C4-2B (cell line): ENCODE data around the gene FYCO1.
"Not testable (repeated sequence)": the region's sequence is repeated elsewhere in the genome, so short reads cannot be mapped to it uniquely, and the experiment has no call there.

Experiments
- H3K27ac ChIP-seq: fragments of 450-650 bp; 2 replicates; pipeline ENCODE4 v1.5.1; 2017
- CTCF ChIP-seq: fragments of 450-650 bp; conservative IDR thresholded peaks from 2 replicates; pipeline ENCODE4 v1.5.1; 2017; ENCODE audit warnings: mild to moderate bottlenecking
- ZFX ChIP-seq: fragments of 450-650 bp; IDR thresholded peaks from 2 replicates; pipeline ENCODE4 v1.6.1; 2017

Gene FYCO1

DNA sequence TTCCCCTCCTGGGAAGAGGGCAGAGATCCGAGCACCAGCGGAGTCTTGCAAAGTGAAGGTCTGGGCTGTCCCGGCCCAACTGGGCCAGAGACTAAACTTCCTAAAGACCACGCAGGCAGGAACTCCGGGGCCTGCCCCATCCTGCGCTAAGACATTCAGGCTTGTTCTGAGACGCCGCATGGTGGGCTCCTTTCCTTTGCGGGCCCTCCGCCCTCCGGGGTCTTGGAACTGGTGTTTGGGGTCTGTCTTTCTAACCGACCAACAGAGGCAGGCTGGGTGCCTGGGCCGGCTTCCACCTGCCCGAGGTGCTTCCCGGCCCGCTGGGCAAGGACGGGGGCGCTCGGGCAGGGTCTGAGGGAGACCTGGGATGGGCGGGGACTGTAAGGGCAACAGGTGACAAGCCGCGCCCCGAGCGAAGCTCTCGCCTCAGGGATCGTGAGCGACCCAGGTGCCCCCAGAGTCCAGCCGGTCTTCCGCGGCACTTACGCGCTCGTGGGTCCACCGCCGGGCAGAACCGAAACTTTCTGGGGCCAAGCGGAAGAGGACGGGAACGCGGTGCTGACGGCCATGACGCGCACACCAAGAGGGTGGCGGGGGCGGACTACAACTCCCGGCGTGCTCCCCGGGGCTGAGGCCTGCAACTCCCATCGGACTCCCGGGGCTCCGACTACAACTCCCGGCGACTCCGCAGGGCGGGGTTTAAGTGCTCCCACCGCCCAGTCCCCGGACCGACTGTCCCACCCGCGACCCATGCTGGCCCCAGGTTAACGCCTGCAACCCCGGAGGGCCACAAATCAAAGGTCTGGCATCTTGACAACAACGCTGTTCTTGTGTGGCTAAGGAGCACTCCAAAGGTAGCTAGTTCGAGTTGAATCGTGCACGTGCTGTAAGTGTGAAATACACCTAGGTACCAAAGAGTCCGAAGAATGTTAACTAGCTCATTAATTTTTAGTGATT is at the start of gene FYCO1:
TSS of gene FYCO1 (minus strand) at position 589 of the 957 bp plus-strand sequence. CDS start 10,914 bp downstream, outside the sequence.
- peak within 1 kb of the TSS; percentile 84 for H3K27ac ChIP-seq
- TF ChIP-seq ZFX = peak; percentile 45
- no peak for TF ChIP-seq CTCF

DNA sequence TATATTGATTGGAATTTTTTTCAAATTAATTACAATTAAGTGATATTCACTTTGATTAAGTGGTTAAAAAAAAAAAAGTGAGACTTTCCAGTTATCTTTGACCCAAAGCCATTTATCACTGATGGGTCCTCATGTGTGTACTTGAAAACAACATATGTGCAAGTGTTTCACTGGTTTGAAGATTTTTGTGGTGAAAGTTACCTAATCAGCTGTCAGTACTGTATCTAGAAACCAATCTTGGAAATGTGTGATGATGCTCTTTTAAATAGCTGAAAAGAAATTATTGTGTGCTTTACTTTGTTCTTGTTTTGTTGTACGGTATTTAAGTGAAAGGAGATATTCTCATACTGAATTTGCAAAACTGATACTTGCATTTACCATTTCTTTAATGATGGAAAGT is 43.3 kb upstream of the FYCO1 start:
- H3K27ac ChIP-seq = no peak overlapping the region
- TF ChIP-seq CTCF (no peak), ZFX (no peak)

DNA sequence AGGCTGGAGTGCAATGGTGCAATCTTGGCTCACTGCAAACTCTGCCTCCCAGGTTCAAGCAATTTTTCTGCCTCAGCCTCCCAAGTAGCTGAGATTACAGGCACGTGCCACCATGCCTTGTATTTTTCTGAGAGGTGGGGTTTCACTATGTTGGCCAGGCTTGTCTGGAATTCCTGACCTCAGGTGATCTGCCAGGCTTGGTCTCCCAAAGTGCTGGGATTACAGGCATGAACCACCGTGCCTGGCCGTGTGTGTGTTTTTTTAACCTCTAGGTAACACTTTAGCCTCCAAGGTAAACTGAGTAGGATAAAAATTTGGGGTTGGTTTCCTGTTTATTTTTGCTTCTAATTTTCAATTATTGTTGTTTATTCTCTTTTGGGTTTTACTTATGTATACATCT is 42.4 kb upstream of the FYCO1 start:
- not testable (repeated sequence) for H3K27ac ChIP-seq

- H3K27ac ChIP-seq = no peak overlapping the region
- no peak for TF ChIP-seq ZFX
- no peak for TF ChIP-seq CTCF
These were observed 40.6 kb upstream of the FYCO1 start for GRCh38 chr3:46036191-46036590.

GRCh38 chr3:46031747-46032146 is 36.1 kb upstream of the FYCO1 start:
- TF ChIP-seq ZFX = no peak
- TF ChIP-seq CTCF = no peak
- no peak overlapping the region for H3K27ac ChIP-seq

DNA sequence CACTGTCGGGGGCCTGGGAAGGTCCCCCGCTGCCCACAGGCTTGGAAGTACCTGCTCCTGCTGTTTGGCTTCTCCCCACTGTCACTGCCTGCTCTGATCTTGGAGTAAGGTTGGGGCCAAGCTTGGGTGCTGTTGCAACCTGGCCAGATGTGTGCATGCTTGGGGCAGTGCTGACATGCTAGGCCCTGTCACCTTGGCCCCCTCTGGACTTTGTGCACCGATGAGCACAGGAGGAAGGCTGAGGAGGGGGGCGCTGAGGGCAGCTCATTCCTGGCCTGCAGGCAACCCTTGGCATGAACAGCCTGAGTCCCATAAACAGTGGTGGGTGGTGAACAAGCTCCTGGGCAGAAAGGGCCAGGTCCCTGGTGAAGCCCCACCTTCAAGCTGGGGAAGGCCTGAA is 35.6 kb upstream of the FYCO1 start:
- TF ChIP-seq CTCF (no peak), ZFX (no peak)
- H3K27ac ChIP-seq = no peak overlapping the region

DNA sequence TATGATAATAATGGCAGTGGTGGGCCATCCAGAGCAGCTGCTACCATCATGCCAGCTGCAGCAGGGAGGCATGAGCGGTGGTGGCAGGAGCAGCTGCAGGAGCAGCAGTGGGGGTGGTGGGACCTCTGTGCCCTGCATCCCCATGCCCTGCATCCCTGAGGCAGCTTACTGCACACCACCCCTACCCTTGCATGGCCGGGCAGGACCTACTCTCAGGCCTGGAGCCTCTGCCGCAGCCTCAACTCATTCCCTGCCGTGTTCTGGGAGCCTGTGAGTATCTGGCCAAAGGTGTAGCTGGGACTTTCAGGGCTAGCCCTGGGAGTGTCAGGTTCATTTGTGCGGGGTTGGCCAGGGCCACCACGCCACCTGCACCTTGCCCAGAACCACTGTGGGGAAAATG is 35.0 kb upstream of the FYCO1 start:
- no peak overlapping the region for H3K27ac ChIP-seq
- TF ChIP-seq CTCF (no peak), ZFX (no peak)
